Progenitor cell of endocrine pancreas (in vitro differentiated cells): ENCODE measurements around the gene PLXNB1. TPM values are rescaled to one million over a fixed set of nuclear protein-coding genes. Genes with fewer than 3 reads are reported as not detected.

Experiments
- DNase-seq: peaks from one replicate; pipeline ENCODE4 v3.0.0; 2021; ENCODE audit warnings: low spot score; ENCODE audit not compliant: unreplicated experiment
- H3K27ac Mint-ChIP-seq: 2 replicates; pipeline ENCODE4 v1.8.0; 2021; ENCODE audit warnings: mild to moderate bottlenecking, moderate library complexity, mixed read lengths
- H3K27me3 Mint-ChIP-seq: 2 replicates; pipeline ENCODE4 v1.8.0; 2021; ENCODE audit warnings: mixed read lengths
- H3K36me3 Mint-ChIP-seq: 2 replicates; pipeline ENCODE4 v1.8.0; 2022; ENCODE audit warnings: mixed read lengths; ENCODE audit not compliant: insufficient read depth
- H3K4me1 Mint-ChIP-seq: 2 replicates; pipeline ENCODE4 v1.8.0; 2021; ENCODE audit warnings: low read depth, mixed read lengths
- H3K4me3 Mint-ChIP-seq: 2 replicates; pipeline ENCODE4 v1.8.0; 2021; ENCODE audit warnings: low read depth, mild to moderate bottlenecking, moderate library complexity, mixed read lengths
- H3K9me3 Mint-ChIP-seq: 2 replicates; pipeline ENCODE4 v1.8.0; 2021; ENCODE audit warnings: low read depth, mixed read lengths
- CTCF ChIP-seq: fragments of 200-600 bp; sonication (generic); IDR thresholded peaks from one replicate; pipeline ENCODE4 v1.5.0; 2021; ENCODE audit warnings: antibody characterized with exemption, mild to moderate bottlenecking; ENCODE audit not compliant: unreplicated experiment
- total RNA-seq: library from RNA; stranded (reverse); gene quantifications from 2 replicates; pipeline ENCODE4 v1.2.1, GENCODE V29; 2021

The PLXNB1 gene
- total RNA-seq, 1 donor from 2014 or later, result 543 TPM

- H3K9me3 Mint-ChIP-seq, result no peaks in the 10 kb centered on the region
- no peaks in the 10 kb centered on the region for H3K36me3 Mint-ChIP-seq
- no peak for TF ChIP-seq CTCF
- no peak overlapping the region for H3K4me3 Mint-ChIP-seq
- peaks cover 6% of the 10 kb centered on the region for H3K27me3 Mint-ChIP-seq
- H3K4me1 Mint-ChIP-seq, result peaks cover 17% of the 10 kb centered on the region
- no peak for DNase-seq
- H3K27ac Mint-ChIP-seq, result no peak overlapping the region
These were observed 57.5 kb downstream of the PLXNB1 start for GRCh38 chr3:48372377-48372770.

DNA sequence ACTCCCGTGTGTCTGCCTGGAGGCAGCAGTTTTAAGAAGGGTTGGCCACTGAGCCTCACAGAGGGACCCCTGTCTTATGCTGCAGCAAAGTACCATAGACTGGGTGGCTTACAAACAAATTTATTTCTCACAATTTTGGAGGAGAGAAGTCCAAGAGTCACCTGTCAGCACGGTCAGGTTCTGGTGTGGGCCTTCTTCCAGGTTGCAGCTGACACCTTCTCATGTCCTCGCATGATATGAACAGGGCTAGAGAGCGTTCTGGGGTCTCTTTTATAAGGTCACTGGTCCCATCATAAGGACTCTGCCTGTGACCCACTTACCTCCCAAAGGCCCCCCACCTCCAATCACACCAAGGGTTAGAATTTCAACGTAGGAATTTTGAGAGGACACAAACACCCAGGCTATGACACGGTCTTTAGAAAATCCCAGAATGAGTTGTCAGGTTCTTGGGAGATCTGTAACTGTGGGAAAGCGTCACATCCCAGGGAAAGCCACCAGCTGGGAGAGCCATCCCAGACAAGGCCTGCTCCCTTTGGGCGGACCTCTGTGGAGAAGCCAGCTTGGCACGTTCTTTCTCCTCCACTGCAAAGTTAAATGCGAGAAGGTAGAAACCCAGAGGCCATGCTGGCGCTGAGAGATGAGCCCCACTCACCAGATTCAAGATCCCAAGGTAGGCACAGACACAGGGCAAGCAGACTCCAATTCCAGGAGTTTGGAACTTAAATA lies 58.1 kb downstream of the PLXNB1 start, which contains the start of gene FBXW12:
FBXW12 (plus strand) TSS at position 569 of the 726 bp plus-strand sequence. CDS start 549 bp downstream, outside the sequence.
- no peak for DNase-seq
- Mint-ChIP-seq H3K4me3 (no peak within 1 kb of the TSS), H3K27me3 (peaks cover 6% of the 10 kb centered on the region), H3K9me3 (no peaks in the 10 kb centered on the region), H3K4me1 (peaks cover 17% of the 10 kb centered on the region), H3K36me3 (no peaks in the 10 kb centered on the region), H3K27ac (no peak within 1 kb of the TSS)
- TF ChIP-seq CTCF, result no peak

GRCh38 chr3:48370333-48370713 lies 59.6 kb downstream of the PLXNB1 start:
- DNase-seq, result no peak
- Mint-ChIP-seq H3K27ac (no peak overlapping the region), H3K36me3 (no peaks in the 10 kb centered on the region), H3K27me3 (peaks cover 6% of the 10 kb centered on the region), H3K4me1 (peaks cover 17% of the 10 kb centered on the region), H3K9me3 (no peaks in the 10 kb centered on the region), H3K4me3 (no peak overlapping the region)
- no peak for TF ChIP-seq CTCF

- Mint-ChIP-seq H3K36me3 (no peaks in the 10 kb centered on the region), H3K4me3 (no peak overlapping the region), H3K27ac (no peak overlapping the region), H3K9me3 (peaks cover 2% of the 10 kb centered on the region), H3K4me1 (peaks cover 17% of the 10 kb centered on the region), H3K27me3 (peaks cover 6% of the 10 kb centered on the region)
- no peak for DNase-seq
- TF ChIP-seq CTCF, result no peak
These were observed 60.1 kb downstream of the PLXNB1 start for GRCh38 chr3:48369693-48370332.

- no peak for TF ChIP-seq CTCF
- Mint-ChIP-seq H3K36me3 (no peaks in the 10 kb centered on the region), H3K4me3 (no peak overlapping the region), H3K27me3 (peaks cover 6% of the 10 kb centered on the region), H3K9me3 (peaks cover 15% of the 10 kb centered on the region), H3K4me1 (peaks cover 7% of the 10 kb centered on the region), H3K27ac (no peak overlapping the region)
- no peak for DNase-seq
These were observed 62.7 kb downstream of the PLXNB1 start for GRCh38 chr3:48367201-48367600.
